Ovary (tissue), 3 donors: ENCODE measurements around the gene JAM3.

Experiments used
- CTCF ChIP-seq, 3 donors: fragments of 450-650 bp in 2 of 3; fragments of 200-600 bp in 1 of 3; IDR thresholded peaks; one replicate each; pipeline versions ENCODE4 v1.5.1 to v1.8.0; 2016 to 2022; ENCODE audit warnings: antibody characterized with exemption in 3 of 3, mild to moderate bottlenecking in 1 of 3
- EP300 ChIP-seq: sonication (generic); formaldehyde crosslinking; IDR thresholded peaks from one replicate; pipeline ENCODE4 v1.6.1; 2017; ENCODE audit warnings: antibody characterized with exemption
- POLR2A ChIP-seq: fragments of 450-650 bp; IDR thresholded peaks from one replicate; pipeline ENCODE4 v1.6.1; 2017; ENCODE audit warnings: antibody characterized with exemption, mild to moderate bottlenecking, moderate library complexity
- donor health status: DM: no; HTN: no; CAD: no.

DNA sequence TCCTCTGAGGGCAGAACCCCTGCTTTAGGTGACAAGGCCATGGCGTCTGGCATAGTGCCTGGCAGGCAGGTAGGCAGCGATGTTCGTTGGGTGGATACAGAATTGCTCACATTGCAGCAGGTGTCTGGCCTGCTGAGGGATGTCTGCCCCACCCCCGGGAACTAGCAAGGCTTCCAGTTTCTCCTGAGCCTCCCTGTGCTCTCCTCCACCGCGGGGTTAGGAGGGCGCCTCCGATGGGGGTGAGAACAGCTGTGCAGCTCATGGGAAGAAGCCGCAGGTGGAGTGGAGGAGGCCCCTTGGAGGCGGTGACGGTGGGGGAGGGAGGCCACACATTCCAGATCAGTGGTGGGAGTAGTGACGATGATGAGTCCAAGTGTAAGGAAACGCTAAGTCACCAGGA is 48.3 kb upstream of the JAM3 start:
- TF ChIP-seq CTCF (IDR thresholded peaks at IDR 0.05) (no peak), EP300 (no peak), POLR2A (no peak)
